DOHH2 (cell line): Measurements from ENCODE around the gene SPAG16.

Experiments
- H3F3A ChIP-seq: fragments of 200-600 bp; sonication (generic), shearing (Covaris generic); 2 replicates; pipeline ENCODE4 v1.6.0; 2016; ENCODE audit warnings: antibody characterized with exemption, mild to moderate bottlenecking; ENCODE audit not compliant: control insufficient read depth, insufficient read depth
- H3K27ac ChIP-seq: fragments of 200-600 bp; sonication (generic); 2 replicates; pipeline ENCODE4 v1.5.1; 2014; ENCODE audit warnings: low read depth, mild to moderate bottlenecking, low read length, moderate library complexity
- H3K27me3 ChIP-seq: fragments of 200-600 bp; sonication (generic); 2 replicates; pipeline ENCODE4 v1.6.1; 2014; ENCODE audit warnings: mild to moderate bottlenecking, low read length, mixed read lengths; ENCODE audit not compliant: control insufficient read depth
- H3K36me3 ChIP-seq: fragments of 200-600 bp; sonication (generic); 2 replicates; pipeline ENCODE4 v1.6.1; 2014; ENCODE audit warnings: mild to moderate bottlenecking, low read length, moderate library complexity, mixed read lengths; ENCODE audit not compliant: control insufficient read depth
- H3K4me1 ChIP-seq: fragments of 200-600 bp; sonication (generic); 2 replicates; pipeline ENCODE4 v1.6.1; 2014; ENCODE audit warnings: mild to moderate bottlenecking, low read length, mixed read lengths; ENCODE audit not compliant: control insufficient read depth
- H3K4me2 ChIP-seq: fragments of 200-600 bp; sonication (generic); 2 replicates; pipeline ENCODE4 v1.6.0; 2014; ENCODE audit warnings: mild to moderate bottlenecking, low read length, moderate library complexity
- H3K4me3 ChIP-seq: fragments of 200-600 bp; sonication (generic); 2 replicates; pipeline ENCODE4 v1.5.1; 2014; ENCODE audit warnings: mild to moderate bottlenecking, low read length, mixed read lengths
- H3K79me2 ChIP-seq: fragments of 200-600 bp; sonication (generic); 2 replicates; pipeline ENCODE4 v1.6.1; 2014; ENCODE audit warnings: mild to moderate bottlenecking, low read length, mixed read lengths; ENCODE audit not compliant: control insufficient read depth
- H3K9me2 ChIP-seq: fragments of 200-600 bp; sonication (generic); replicated peaks from 2 replicates; pipeline ENCODE4 v1.6.1; 2014; ENCODE audit warnings: mild to moderate bottlenecking, low read length, mixed read lengths; ENCODE audit not compliant: control insufficient read depth
- H3K9me3 ChIP-seq: fragments of 200-600 bp; sonication (generic); 2 replicates; pipeline ENCODE4 v1.6.1; 2014; ENCODE audit warnings: antibody characterized with exemption, low read length, mixed read lengths; ENCODE audit not compliant: control insufficient read depth, insufficient read depth
- H4K20me1 ChIP-seq: fragments of 200-600 bp; sonication (generic); 2 replicates; pipeline ENCODE4 v1.6.0; 2014; ENCODE audit warnings: low read depth, mild to moderate bottlenecking, antibody characterized with exemption, low read length, moderate library complexity; ENCODE audit not compliant: control insufficient read depth, insufficient read depth
- EZH2phosphoT487 ChIP-seq: fragments of 200-600 bp; sonication (generic); IDR thresholded peaks from 2 replicates; pipeline ENCODE4 v1.6.1; 2017; ENCODE audit warnings: borderline replicate concordance, mild to moderate bottlenecking, antibody characterized with exemption, low read length, moderate library complexity, mixed read lengths
- TF ChIP-seq, protein P1 (sequence below): fragments of 200-600 bp; sonication (generic); IDR thresholded peaks from one replicate; pipeline ENCODE4 v1.5.1; 2014; ENCODE audit warnings: antibody characterized with exemption, mild to moderate bottlenecking, low read depth, low read length; ENCODE audit not compliant: poor library complexity, severe bottlenecking

SPAG16 gene

DNA sequence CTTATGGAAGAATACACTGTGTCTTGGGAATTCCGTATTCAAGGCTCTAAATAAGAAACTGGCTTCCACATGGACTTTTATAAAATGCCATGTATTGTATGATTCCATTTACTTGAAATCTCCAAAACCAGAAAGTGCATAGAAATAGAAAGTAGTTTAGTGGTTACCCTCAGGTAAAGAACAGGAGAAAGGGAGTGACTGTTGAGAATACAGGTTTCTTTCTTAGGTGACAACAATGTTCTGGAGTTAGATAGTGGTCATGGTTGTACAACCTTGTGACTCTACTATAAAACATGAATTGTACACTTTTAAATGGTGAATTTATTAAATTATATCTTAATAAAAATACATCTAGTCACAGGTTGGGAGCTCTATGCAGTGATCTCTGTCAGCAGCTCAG is 481.8 kb downstream of the SPAG16 start:
- Histone ChIP-seq H3K4me1 (no peaks in the 10 kb centered on the region), H3F3A (no peaks in the 10 kb centered on the region), H3K79me2 (no peaks in the 10 kb centered on the region), H3K9me2 (no peaks in the 10 kb centered on the region), H3K27ac (no peak overlapping the region), H3K4me2 (no peak overlapping the region), H3K4me3 (no peak overlapping the region), H3K9me3 (no peaks in the 10 kb centered on the region), H4K20me1 (no peaks in the 10 kb centered on the region), H3K36me3 (no peaks in the 10 kb centered on the region), H3K27me3 (no peaks in the 10 kb centered on the region)
- TF ChIP-seq, protein P1, sequence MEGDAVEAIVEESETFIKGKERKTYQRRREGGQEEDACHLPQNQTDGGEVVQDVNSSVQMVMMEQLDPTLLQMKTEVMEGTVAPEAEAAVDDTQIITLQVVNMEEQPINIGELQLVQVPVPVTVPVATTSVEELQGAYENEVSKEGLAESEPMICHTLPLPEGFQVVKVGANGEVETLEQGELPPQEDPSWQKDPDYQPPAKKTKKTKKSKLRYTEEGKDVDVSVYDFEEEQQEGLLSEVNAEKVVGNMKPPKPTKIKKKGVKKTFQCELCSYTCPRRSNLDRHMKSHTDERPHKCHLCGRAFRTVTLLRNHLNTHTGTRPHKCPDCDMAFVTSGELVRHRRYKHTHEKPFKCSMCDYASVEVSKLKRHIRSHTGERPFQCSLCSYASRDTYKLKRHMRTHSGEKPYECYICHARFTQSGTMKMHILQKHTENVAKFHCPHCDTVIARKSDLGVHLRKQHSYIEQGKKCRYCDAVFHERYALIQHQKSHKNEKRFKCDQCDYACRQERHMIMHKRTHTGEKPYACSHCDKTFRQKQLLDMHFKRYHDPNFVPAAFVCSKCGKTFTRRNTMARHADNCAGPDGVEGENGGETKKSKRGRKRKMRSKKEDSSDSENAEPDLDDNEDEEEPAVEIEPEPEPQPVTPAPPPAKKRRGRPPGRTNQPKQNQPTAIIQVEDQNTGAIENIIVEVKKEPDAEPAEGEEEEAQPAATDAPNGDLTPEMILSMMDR, result no peak
- no peak for TF ChIP-seq EZH2phosphoT487

DNA sequence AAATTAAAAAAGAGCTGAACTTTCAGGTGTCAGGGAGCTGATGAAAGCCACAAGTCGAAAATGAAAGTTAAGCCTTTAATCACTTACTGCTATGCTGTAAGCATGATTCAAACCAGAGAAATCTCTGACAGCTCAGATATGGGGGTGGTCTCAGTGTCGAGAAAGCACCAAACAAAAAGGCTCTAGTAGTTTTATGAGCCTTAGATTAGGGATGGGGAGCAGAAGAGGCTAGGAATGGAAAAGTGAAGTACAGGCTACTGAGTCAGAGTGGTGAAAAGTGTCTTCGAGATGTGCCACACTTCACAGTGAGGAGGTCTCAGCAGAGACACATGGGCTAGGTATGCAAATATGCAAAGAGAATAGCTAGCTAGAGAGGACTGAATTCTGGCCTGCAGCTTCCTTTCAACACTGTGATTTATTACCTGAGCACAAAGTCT is 482.2 kb downstream of the SPAG16 start:
- H3K27me3 ChIP-seq, result no peaks in the 10 kb centered on the region
- H4K20me1 ChIP-seq, result no peaks in the 10 kb centered on the region
- H3K27ac ChIP-seq, result no peak overlapping the region
- H3K79me2 ChIP-seq, result no peaks in the 10 kb centered on the region
- H3K36me3 ChIP-seq, result no peaks in the 10 kb centered on the region
- no peaks in the 10 kb centered on the region for H3K9me2 ChIP-seq
- no peak overlapping the region for H3K4me3 ChIP-seq
- no peaks in the 10 kb centered on the region for H3K4me1 ChIP-seq
- no peak overlapping the region for H3K4me2 ChIP-seq
- TF ChIP-seq EZH2phosphoT487, result no peak
- TF ChIP-seq, protein P1, result no peak
- no peaks in the 10 kb centered on the region for H3F3A ChIP-seq
- H3K9me3 ChIP-seq, result no peaks in the 10 kb centered on the region

DNA sequence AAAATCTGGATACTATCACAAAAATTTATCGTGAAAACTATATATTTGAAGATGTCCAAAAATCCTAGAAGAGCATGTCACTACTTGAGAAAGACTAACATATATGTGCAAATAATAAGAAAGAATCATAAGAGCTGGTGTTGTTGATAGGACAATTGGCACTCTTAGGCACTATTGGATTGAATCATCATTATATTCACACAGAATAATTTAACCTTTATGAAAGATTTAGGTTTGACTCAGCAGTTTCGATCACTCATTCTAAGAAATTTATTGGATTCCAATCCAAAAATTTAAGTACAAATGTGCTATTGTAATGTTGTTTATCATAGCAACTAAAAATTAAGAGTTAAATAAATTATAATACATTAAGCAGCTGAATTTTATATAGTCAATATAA is 503.6 kb downstream of the SPAG16 start:
- no peaks in the 10 kb centered on the region for H3K9me2 ChIP-seq
- H3K4me2 ChIP-seq, result no peak overlapping the region
- no peaks in the 10 kb centered on the region for H3K4me1 ChIP-seq

More for the DNA sequence above, 503.6 kb downstream of the SPAG16 start:
- no peaks in the 10 kb centered on the region for H4K20me1 ChIP-seq
- H3F3A ChIP-seq, result no peaks in the 10 kb centered on the region
- TF ChIP-seq, protein P1, result no peak
- TF ChIP-seq EZH2phosphoT487, result no peak
- H3K9me3 ChIP-seq, result no peaks in the 10 kb centered on the region
- H3K36me3 ChIP-seq, result no peaks in the 10 kb centered on the region
- H3K79me2 ChIP-seq, result no peaks in the 10 kb centered on the region
- H3K27ac ChIP-seq, result no peak overlapping the region
- H3K27me3 ChIP-seq, result no peaks in the 10 kb centered on the region
- H3K4me3 ChIP-seq, result no peak overlapping the region
